ENCODE data around the gene ASIC2. TPM values are rescaled to one million over a fixed set of nuclear protein-coding genes. Genes with fewer than 3 reads are reported as not detected.

Gene ASIC2
- total RNA-seq, 1 donor from 2014 or later: not detected

DNA sequence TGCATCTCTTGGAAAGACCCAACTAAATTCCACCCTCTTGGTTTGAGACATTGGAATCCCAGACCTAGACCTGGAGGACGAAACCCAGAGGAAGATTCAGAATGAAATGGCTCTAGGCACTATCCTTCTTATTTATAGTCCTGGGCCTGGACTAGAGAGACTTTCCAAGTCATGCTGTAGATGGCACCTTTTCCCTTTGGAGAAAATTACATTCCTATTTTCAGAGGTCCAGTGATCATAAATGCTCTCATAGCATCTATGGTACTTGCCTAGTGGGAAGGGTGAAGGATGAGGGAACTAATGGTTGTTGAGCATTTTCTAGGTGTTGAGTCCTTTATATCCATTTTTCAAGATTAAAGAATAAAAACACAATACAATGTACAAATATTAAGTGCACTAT is 264.3 kb downstream of the ASIC2 start:
- Mint-ChIP-seq H3K27me3 (ENCODE audit: unreplicated experiment) (peaks cover 2% of the 10 kb centered on the region), H3K27ac (ENCODE audit: unreplicated experiment) (no peak overlapping the region), H3K36me3 (ENCODE audit: low read depth, unreplicated experiment) (no peaks in the 10 kb centered on the region), H3K9me3 (ENCODE audit: unreplicated experiment) (no peaks in the 10 kb centered on the region), H3K4me1 (ENCODE audit: unreplicated experiment) (no peaks in the 10 kb centered on the region), H3K4me3 (ENCODE audit: unreplicated experiment) (no peak overlapping the region)
- no peak for DNase-seq (ENCODE audit: low spot score)
- TF ChIP-seq, protein P1, sequence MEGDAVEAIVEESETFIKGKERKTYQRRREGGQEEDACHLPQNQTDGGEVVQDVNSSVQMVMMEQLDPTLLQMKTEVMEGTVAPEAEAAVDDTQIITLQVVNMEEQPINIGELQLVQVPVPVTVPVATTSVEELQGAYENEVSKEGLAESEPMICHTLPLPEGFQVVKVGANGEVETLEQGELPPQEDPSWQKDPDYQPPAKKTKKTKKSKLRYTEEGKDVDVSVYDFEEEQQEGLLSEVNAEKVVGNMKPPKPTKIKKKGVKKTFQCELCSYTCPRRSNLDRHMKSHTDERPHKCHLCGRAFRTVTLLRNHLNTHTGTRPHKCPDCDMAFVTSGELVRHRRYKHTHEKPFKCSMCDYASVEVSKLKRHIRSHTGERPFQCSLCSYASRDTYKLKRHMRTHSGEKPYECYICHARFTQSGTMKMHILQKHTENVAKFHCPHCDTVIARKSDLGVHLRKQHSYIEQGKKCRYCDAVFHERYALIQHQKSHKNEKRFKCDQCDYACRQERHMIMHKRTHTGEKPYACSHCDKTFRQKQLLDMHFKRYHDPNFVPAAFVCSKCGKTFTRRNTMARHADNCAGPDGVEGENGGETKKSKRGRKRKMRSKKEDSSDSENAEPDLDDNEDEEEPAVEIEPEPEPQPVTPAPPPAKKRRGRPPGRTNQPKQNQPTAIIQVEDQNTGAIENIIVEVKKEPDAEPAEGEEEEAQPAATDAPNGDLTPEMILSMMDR (IDR thresholded peaks at IDR 0.05; ENCODE audit: unreplicated experiment): no peak

- Mint-ChIP-seq H3K27ac (ENCODE audit: unreplicated experiment) (no peak overlapping the region), H3K27me3 (ENCODE audit: unreplicated experiment) (peaks cover 2% of the 10 kb centered on the region), H3K4me3 (ENCODE audit: unreplicated experiment) (no peak overlapping the region), H3K9me3 (ENCODE audit: unreplicated experiment) (no peaks in the 10 kb centered on the region), H3K36me3 (ENCODE audit: low read depth, unreplicated experiment) (no peaks in the 10 kb centered on the region), H3K4me1 (ENCODE audit: unreplicated experiment) (no peaks in the 10 kb centered on the region)
- no peak for DNase-seq (ENCODE audit: low spot score)
- TF ChIP-seq, protein P1 (IDR thresholded peaks at IDR 0.05; ENCODE audit: unreplicated experiment): no peak
Observed at GRCh38 chr17:33028061-33028460, 265.0 kb downstream of the ASIC2 start.

DNA sequence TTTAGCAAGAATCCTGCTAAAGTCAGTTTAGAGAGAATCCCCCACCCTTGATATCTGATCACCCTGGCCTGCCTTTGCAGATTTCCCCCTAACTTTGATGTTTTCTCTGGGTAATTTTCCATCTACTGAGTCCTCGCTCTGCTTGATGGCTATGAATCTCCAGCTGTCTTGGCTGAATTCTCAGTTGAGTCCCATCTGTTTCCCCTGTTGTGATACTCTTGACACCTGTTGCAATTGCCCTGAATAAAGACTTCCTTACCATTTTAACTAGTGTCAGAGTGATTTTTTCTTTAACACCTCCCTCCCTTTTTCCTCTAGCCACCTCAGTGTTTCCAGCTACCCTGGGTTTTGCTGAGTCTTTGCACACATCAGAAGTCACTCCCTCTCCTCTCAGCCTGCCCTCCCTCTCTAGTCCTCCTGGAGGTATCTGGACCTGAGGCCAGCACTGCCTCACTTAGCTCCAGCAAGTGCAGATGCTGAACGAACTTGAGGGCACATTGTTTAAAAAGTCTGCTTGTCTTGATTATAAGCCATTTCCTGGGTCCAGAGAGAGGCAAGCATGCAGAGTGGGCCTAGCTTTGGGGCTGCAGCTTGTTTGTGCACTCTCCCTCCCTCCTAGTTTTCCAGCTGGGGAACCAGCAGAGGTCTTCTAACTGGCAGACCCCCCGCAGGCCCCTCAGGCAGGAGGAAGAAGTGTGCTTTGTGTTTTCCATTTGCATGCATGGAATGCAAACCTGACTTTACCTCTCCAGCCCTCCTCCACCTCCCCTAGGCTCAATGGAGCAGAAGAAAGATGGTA is 268.2 kb downstream of the ASIC2 start:
- Mint-ChIP-seq H3K9me3 (ENCODE audit: unreplicated experiment) (no peaks in the 10 kb centered on the region), H3K36me3 (ENCODE audit: low read depth, unreplicated experiment) (no peaks in the 10 kb centered on the region), H3K4me3 (ENCODE audit: unreplicated experiment) (no peak overlapping the region), H3K4me1 (ENCODE audit: unreplicated experiment) (no peaks in the 10 kb centered on the region), H3K27me3 (ENCODE audit: unreplicated experiment) (peaks cover 2% of the 10 kb centered on the region), H3K27ac (ENCODE audit: unreplicated experiment) (no peak overlapping the region)
- TF ChIP-seq, protein P1 (IDR thresholded peaks at IDR 0.05; ENCODE audit: unreplicated experiment): no peak
- DNase-seq (ENCODE audit: low spot score): no peak

DNA sequence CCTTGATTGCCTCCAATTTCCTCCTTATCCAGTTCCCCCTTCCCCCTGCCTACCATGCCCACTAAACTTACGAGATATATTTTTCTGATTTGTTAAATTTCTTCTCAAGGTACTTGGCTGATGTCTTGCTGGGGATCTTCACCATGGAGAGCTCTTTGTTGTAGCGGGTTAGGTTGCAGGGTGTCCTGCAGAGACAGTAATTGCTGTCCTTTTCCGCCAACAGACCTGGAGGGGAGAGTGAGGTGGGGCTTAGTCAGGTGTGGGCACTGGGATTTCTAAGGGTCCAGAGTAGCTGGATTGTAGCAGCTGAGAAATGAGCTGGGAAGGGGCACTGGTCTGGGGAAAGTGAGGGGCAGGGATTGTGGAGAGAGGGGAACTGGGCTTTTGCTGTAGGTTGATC is 269.3 kb downstream of the ASIC2 start:
- Mint-ChIP-seq H3K27ac (ENCODE audit: unreplicated experiment) (no peak overlapping the region), H3K27me3 (ENCODE audit: unreplicated experiment) (peaks cover 2% of the 10 kb centered on the region), H3K4me3 (ENCODE audit: unreplicated experiment) (no peak overlapping the region), H3K36me3 (ENCODE audit: low read depth, unreplicated experiment) (no peaks in the 10 kb centered on the region), H3K4me1 (ENCODE audit: unreplicated experiment) (no peaks in the 10 kb centered on the region), H3K9me3 (ENCODE audit: unreplicated experiment) (no peaks in the 10 kb centered on the region)
- TF ChIP-seq, protein P1 (IDR thresholded peaks at IDR 0.05; ENCODE audit: unreplicated experiment): no peak
- no peak for DNase-seq (ENCODE audit: low spot score)

- H3K4me1 Mint-ChIP-seq (ENCODE audit: unreplicated experiment): no peaks in the 10 kb centered on the region
- no peak for DNase-seq (ENCODE audit: low spot score)
- H3K4me3 Mint-ChIP-seq (ENCODE audit: unreplicated experiment): no peak overlapping the region
- TF ChIP-seq, protein P1 (IDR thresholded peaks at IDR 0.05; ENCODE audit: unreplicated experiment): no peak
- H3K27me3 Mint-ChIP-seq (ENCODE audit: unreplicated experiment): peaks cover 5% of the 10 kb centered on the region
- H3K9me3 Mint-ChIP-seq (ENCODE audit: unreplicated experiment): no peaks in the 10 kb centered on the region
- H3K36me3 Mint-ChIP-seq (ENCODE audit: low read depth, unreplicated experiment): no peaks in the 10 kb centered on the region
- H3K27ac Mint-ChIP-seq (ENCODE audit: unreplicated experiment): no peak overlapping the region
Observed at GRCh38 chr17:33021731-33022408, 271.2 kb downstream of the ASIC2 start.

Measured in endothelial cell (in vitro differentiated cells).